ENCODE measurements around the gene TDP1. TPM values are rescaled to one million over a fixed set of nuclear protein-coding genes. Genes with fewer than 3 reads are reported as not detected.

Gene TDP1
- total and polyA plus RNA-seq, 2 experiments from 2014 or later, result 23.0 to 63.6 TPM

- TF ChIP-seq NANOG (IDR thresholded peaks at IDR 0.05; ENCODE audit: borderline replicate concordance) (no peak), REST (IDR thresholded peaks at IDR 0.05; ENCODE audit: unreplicated experiment) (no peak), ZNF114 (CRISPR knock-in tag; IDR thresholded peaks at IDR 0.05) (no peak), POLR2AphosphoS5 (IDR thresholded peaks at IDR 0.05; ENCODE audit: low read depth) (no peak), CTCF (conservative IDR thresholded peaks at IDR 0.05; ENCODE audit: low read depth in 2 of 2) (no peak), CREB1 (CRISPR knock-in tag; IDR thresholded peaks at IDR 0.05; ENCODE audit: low read depth) (no peak)
Measured at GRCh38 chr14:89924268-89924667, 31.5 kb upstream of the TDP1 start (continued).

GRCh38 chr14:89926694-89927093, 29.0 kb upstream of the TDP1 start:
- Mint-ChIP-seq H3K27me3 (ENCODE audit: insufficient read depth, low read depth, poor library complexity) (no peaks in the 10 kb centered on the region), H3K9me3 (no peaks in the 10 kb centered on the region), H3K36me3 (ENCODE audit: low read depth) (no peaks in the 10 kb centered on the region), H3K4me1 (peaks cover 10% of the 10 kb centered on the region; the same call in 2 of the 3 replicates), H3K4me3 (no peak overlapping the region), H3K27ac (no peak overlapping the region)
- no peak for ATAC-seq
- Histone ChIP-seq H3K27me3 (ENCODE audit: insufficient read depth) (no peaks in the 10 kb centered on the region), H3K9me2 (ENCODE audit: insufficient read depth) (no peaks in the 10 kb centered on the region), H3K27ac (ENCODE audit: low read depth) (no peak overlapping the region), H3K36me3 (ENCODE audit: insufficient read depth) (0 out of 2 replicates have a peak, but pooled peaks cover 5% of the 10 kb centered on the region), H3K79me2 (replicated peaks; ENCODE audit: insufficient read depth) (no peaks in the 10 kb centered on the region), H3F3A (replicated peaks; ENCODE audit: low read depth) (no peaks in the 10 kb centered on the region; the same call in 1 of the 2 replicates), H3K4me3 (no peak overlapping the region), H2AFZ (no peak overlapping the region), H3K4me2 (no peak overlapping the region), H4K20me1 (replicated peaks; ENCODE audit: insufficient read depth) (no peaks in the 10 kb centered on the region; the same call in 1 of the 2 replicates), H3K4me1 (ENCODE audit: insufficient read depth) (peaks cover 3% of the 10 kb centered on the region; the same call in 1 of the 2 replicates)
- no peak for DNase-seq (ENCODE audit: low spot score)
- TF ChIP-seq CTCF (conservative IDR thresholded peaks at IDR 0.05; ENCODE audit: low read depth in 2 of 2) (no peak), NANOG (IDR thresholded peaks at IDR 0.05; ENCODE audit: borderline replicate concordance) (no peak), ETS1 (IDR thresholded peaks at IDR 0.05) (no peak), REST (IDR thresholded peaks at IDR 0.05; ENCODE audit: unreplicated experiment) (no peak), STAT1 (IDR thresholded peaks at IDR 0.05; ENCODE audit: unreplicated experiment) (no peak), POLR2AphosphoS5 (IDR thresholded peaks at IDR 0.05; ENCODE audit: low read depth) (no peak), EZH2phosphoT487 (IDR thresholded peaks at IDR 0.05; ENCODE audit: unreplicated experiment) (no peak)
